HEK293 (cell line): ENCODE measurements around the gene MAP2.

Experiments
- CTCF ChIA-PET: fragments of 350-600 bp; formaldehyde crosslinking; extraction: SDS; loops from one replicate; lab custom pipeline; 2021; ENCODE audit warnings: antibody characterized with exemption; lab: Yijun Ruan, JAX
- POLR2A ChIA-PET: fragments of 300-600 bp; formaldehyde crosslinking; extraction: SDS; loops from one replicate; lab custom pipeline; 2020; ENCODE audit warnings: antibody characterized with exemption, inconsistent platforms; lab: Yijun Ruan, JAX
- H3K27ac ChIP-seq: fragments of 200-500 bp; sonication (Bioruptor generic); 2 replicates; pipeline ENCODE4 v1.5.1; 2014; ENCODE audit warnings: low read depth, low read length, control low read depth, inconsistent platforms; ENCODE audit errors: extremely low read depth
- H3K36me3 ChIP-seq, 2 experiments: fragments of 200-500 bp in 1 of 2; sonication (Bioruptor generic) in 1 of 2; 1 replicate in 1 of 2; 2 replicates in 1 of 2; pipeline ENCODE4 v1.5.1; 2014 to 2017; ENCODE audit warnings: inconsistent platforms in 2 of 2, low read length in 2 of 2; ENCODE audit not compliant: control insufficient read depth in 2 of 2, insufficient read depth in 1 of 2
- H3K4me1 ChIP-seq: fragments of 200-500 bp; sonication (Bioruptor generic); 2 replicates; pipeline ENCODE4 v1.5.1; 2014; ENCODE audit warnings: mild to moderate bottlenecking, low read length, inconsistent platforms; ENCODE audit not compliant: control insufficient read depth, insufficient read depth
- H3K4me3 ChIP-seq: 2 replicates; pipeline ENCODE4 v1.5.1; 2011; ENCODE audit warnings: low read depth, mild to moderate bottlenecking, control low read depth, low read length, moderate library complexity
- H3K9me3 ChIP-seq: fragments of 200-500 bp; sonication (Bioruptor generic); 2 replicates; pipeline ENCODE4 v1.5.1; 2014; ENCODE audit warnings: low read depth, low read length, inconsistent platforms; ENCODE audit not compliant: control insufficient read depth, insufficient read depth
- BCL11B ChIP-seq: fragments of 450-650 bp; formaldehyde crosslinking; IDR thresholded peaks from 2 replicates; pipeline ENCODE4 v1.5.1; 2016; ENCODE audit warnings: low read depth, missing biosample characterization, missing genetic modification characterization
- SCRT1 ChIP-seq: fragments of 450-650 bp; formaldehyde crosslinking; IDR thresholded peaks from 2 replicates; pipeline ENCODE4 v1.5.1; 2016; ENCODE audit warnings: missing biosample characterization, missing genetic modification characterization, borderline replicate concordance
- SCRT2 ChIP-seq: fragments of 450-650 bp; formaldehyde crosslinking; IDR thresholded peaks from 2 replicates; pipeline ENCODE4 v1.5.1; 2016; ENCODE audit warnings: missing biosample characterization, missing genetic modification characterization
- SETDB1 ChIP-seq: IDR thresholded peaks from one replicate; pipeline ENCODE4 v1.6.1; 2017; ENCODE audit warnings: mild to moderate bottlenecking, low read length, moderate library complexity, mixed read lengths; ENCODE audit not compliant: insufficient read length
- SP2 ChIP-seq: fragments of 450-650 bp; formaldehyde crosslinking; IDR thresholded peaks from 2 replicates; pipeline ENCODE4 v1.5.1; 2016; ENCODE audit warnings: missing biosample characterization, missing genetic modification characterization
- YY1 ChIP-seq: fragments of 450-650 bp; formaldehyde crosslinking; IDR thresholded peaks from 2 replicates; pipeline ENCODE4 v1.5.1; 2018; ENCODE audit warnings: missing biosample characterization, missing genetic modification characterization
- ZBTB26 ChIP-seq: fragments of 450-650 bp; formaldehyde crosslinking; optimal IDR thresholded peaks from 2 replicates; pipeline ENCODE3; 2016; ENCODE audit warnings: missing biosample characterization, mild to moderate bottlenecking, missing genetic modification characterization
- ZFP69B ChIP-seq: fragments of 450-650 bp; formaldehyde crosslinking; IDR thresholded peaks from 2 replicates; pipeline ENCODE4 v1.5.1; 2016; ENCODE audit warnings: missing biosample characterization, missing genetic modification characterization
- ZNF114 ChIP-seq: fragments of 450-650 bp; formaldehyde crosslinking; IDR thresholded peaks from 2 replicates; pipeline ENCODE4 v1.5.0; 2017; ENCODE audit warnings: missing biosample characterization, missing genetic modification characterization
- ZNF169 ChIP-seq: fragments of 450-650 bp; formaldehyde crosslinking; IDR thresholded peaks from 2 replicates; pipeline ENCODE4 v1.5.1; 2016; ENCODE audit warnings: missing biosample characterization, missing genetic modification characterization
- ZNF202 ChIP-seq: fragments of 450-650 bp; formaldehyde crosslinking; IDR thresholded peaks from 2 replicates; pipeline ENCODE4 v1.5.1; 2016; ENCODE audit warnings: missing biosample characterization, missing genetic modification characterization, borderline replicate concordance
- ZNF311 ChIP-seq: fragments of 450-650 bp; formaldehyde crosslinking; IDR thresholded peaks from 2 replicates; pipeline ENCODE4 v1.5.1; 2017; ENCODE audit warnings: missing biosample characterization, missing genetic modification characterization, borderline replicate concordance
- ZNF324 ChIP-seq: fragments of 450-650 bp; formaldehyde crosslinking; IDR thresholded peaks from 2 replicates; pipeline ENCODE4 v1.5.1; 2016; ENCODE audit warnings: missing biosample characterization, missing genetic modification characterization
- ZNF416 ChIP-seq: fragments of 450-650 bp; formaldehyde crosslinking; IDR thresholded peaks from 2 replicates; pipeline ENCODE4 v1.5.1; 2016; ENCODE audit warnings: missing biosample characterization, missing genetic modification characterization
- ZNF433 ChIP-seq: fragments of 450-650 bp; formaldehyde crosslinking; IDR thresholded peaks from 2 replicates; pipeline ENCODE4 v1.5.1; 2016; ENCODE audit warnings: missing biosample characterization, missing genetic modification characterization, low read depth
- ZNF510 ChIP-seq: fragments of 450-650 bp; formaldehyde crosslinking; IDR thresholded peaks from 2 replicates; pipeline ENCODE4 v1.5.1; 2018; ENCODE audit warnings: mild to moderate bottlenecking, missing genetic modification characterization, missing biosample characterization; ENCODE audit not compliant: insufficient replicate concordance
- ZNF530 ChIP-seq: fragments of 450-650 bp; formaldehyde crosslinking; IDR thresholded peaks from 2 replicates; pipeline ENCODE4 v1.5.1; 2016; ENCODE audit warnings: low read depth, missing biosample characterization, missing genetic modification characterization
- ZNF548 ChIP-seq: fragments of 450-650 bp; formaldehyde crosslinking; IDR thresholded peaks from 2 replicates; pipeline ENCODE4 v1.5.1; 2016; ENCODE audit warnings: missing biosample characterization, missing genetic modification characterization
- ZNF558 ChIP-seq: fragments of 450-650 bp; formaldehyde crosslinking; IDR thresholded peaks from 2 replicates; pipeline ENCODE4 v1.5.1; 2016; ENCODE audit warnings: missing biosample characterization, missing genetic modification characterization
- ZNF561 ChIP-seq: fragments of 450-650 bp; IDR thresholded peaks from 2 replicates; pipeline ENCODE4 v1.5.1; 2018; ENCODE audit warnings: missing biosample characterization, missing genetic modification characterization, borderline replicate concordance
- ZNF585B ChIP-seq: fragments of 450-650 bp; formaldehyde crosslinking; IDR thresholded peaks from 2 replicates; pipeline ENCODE4 v1.5.1; 2016; ENCODE audit warnings: missing biosample characterization, missing genetic modification characterization
- ZNF654 ChIP-seq: fragments of 450-650 bp; formaldehyde crosslinking; IDR thresholded peaks from 2 replicates; pipeline ENCODE4 v1.5.1; 2016; ENCODE audit warnings: low read depth, missing biosample characterization, missing genetic modification characterization
- ZNF747 ChIP-seq: fragments of 450-650 bp; formaldehyde crosslinking; IDR thresholded peaks from 2 replicates; pipeline ENCODE4 v1.5.1; 2016; ENCODE audit warnings: missing biosample characterization, missing genetic modification characterization
- ZSCAN16 ChIP-seq: fragments of 450-650 bp; formaldehyde crosslinking; IDR thresholded peaks from 2 replicates; pipeline ENCODE4 v1.5.1; 2016; ENCODE audit warnings: missing biosample characterization, missing genetic modification characterization
- TF ChIP-seq, protein P1 (sequence below): fragments of 450-650 bp; formaldehyde crosslinking; IDR thresholded peaks from 2 replicates; pipeline ENCODE4; 2016; ENCODE audit warnings: missing biosample characterization, missing genetic modification characterization
- TF ChIP-seq, protein P2 (sequence below): fragments of 450-650 bp; formaldehyde crosslinking; conservative IDR thresholded peaks from 2 replicates; pipeline ENCODE4 v1.5.1; 2016; ENCODE audit warnings: low read depth, missing biosample characterization, missing genetic modification characterization
- TF ChIP-seq, protein P3 (sequence below): fragments of 450-650 bp; formaldehyde crosslinking; IDR thresholded peaks from 2 replicates; pipeline ENCODE4 v1.5.1; 2016; ENCODE audit warnings: missing biosample characterization, missing genetic modification characterization
- TF ChIP-seq, protein P4 (sequence below): fragments of 450-650 bp; formaldehyde crosslinking; IDR thresholded peaks from 2 replicates; pipeline ENCODE4 v1.5.1; 2017; ENCODE audit warnings: missing biosample characterization, missing genetic modification characterization

Gene MAP2

DNA sequence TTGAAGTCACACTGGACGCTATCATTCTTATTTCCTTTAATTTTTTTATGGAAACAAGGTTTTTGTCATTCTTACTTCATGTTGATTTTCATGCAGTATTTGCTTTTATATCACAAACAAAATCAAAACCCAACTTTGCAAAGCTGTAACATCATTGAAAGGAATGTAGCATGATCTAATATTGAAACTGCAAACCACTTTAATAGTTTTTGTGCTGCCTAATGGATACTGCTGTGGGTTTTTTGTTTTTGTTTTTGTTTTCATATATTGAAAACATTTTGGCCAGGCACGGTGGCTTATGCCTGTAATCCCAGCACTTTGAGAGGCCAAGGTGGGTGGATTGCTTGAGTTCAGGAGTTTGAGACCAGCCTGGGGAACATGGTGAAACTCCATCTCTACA is 81.6 kb downstream of the MAP2 start:
- POLR2A ChIA-PET, result no interaction called here
- H3K36me3 ChIP-seq, result no peaks in the 10 kb centered on the region
- H3K4me1 ChIP-seq, result peaks cover 13% of the 10 kb centered on the region
- H3K4me3 ChIP-seq, result no peak overlapping the region
- TF ChIP-seq ZNF202 (tag by site-specific recombination) (no peak), ZNF561 (tag by site-specific recombination) (no peak), SCRT1 (tag by site-specific recombination) (no peak), ZNF548 (tag by site-specific recombination) (no peak), ZNF585B (tag by site-specific recombination) (no peak), ZNF510 (no peak), ZFP69B (tag by site-specific recombination) (no peak), ZNF530 (no peak), SP2 (tag by site-specific recombination) (no peak), ZNF324 (tag by site-specific recombination) (no peak), SCRT2 (tag by site-specific recombination) (no peak), ZNF416 (tag by site-specific recombination) (no peak)
- no peaks in the 10 kb centered on the region for H3K9me3 ChIP-seq
- CTCF ChIA-PET, result no interaction called here
- no peak overlapping the region for H3K27ac ChIP-seq

DNA sequence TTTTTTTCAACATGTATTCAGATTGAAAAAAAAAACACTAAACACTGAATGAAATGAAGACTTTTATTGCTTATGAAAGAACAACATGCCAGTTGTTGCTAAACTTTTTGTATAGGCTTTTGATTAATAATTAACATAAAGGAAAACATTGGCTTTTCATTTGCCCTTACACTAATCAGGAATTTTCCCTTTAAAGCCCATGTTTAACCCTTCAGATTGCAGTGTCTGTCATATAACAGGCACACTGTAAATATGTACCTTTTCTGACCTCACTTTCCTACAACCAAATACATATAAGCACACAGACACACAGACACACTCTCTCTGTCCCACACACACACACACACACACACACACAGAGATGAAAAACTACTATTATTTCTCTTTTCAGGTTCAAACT is 84.4 kb downstream of the MAP2 start:
- TF ChIP-seq ZNF433 (tag by site-specific recombination) (no peak), ZSCAN16 (tag by site-specific recombination) (no peak), SCRT2 (tag by site-specific recombination) (no peak), YY1 (tag by site-specific recombination) (no peak), ZBTB26 (no peak), ZNF169 (no peak), ZNF558 (tag by site-specific recombination) (no peak), ZNF114 (tag by site-specific recombination) (no peak), SP2 (tag by site-specific recombination) (no peak), BCL11B (tag by site-specific recombination) (no peak), ZNF311 (tag by site-specific recombination) (no peak), ZNF654 (no peak), ZNF747 (no peak), ZNF416 (tag by site-specific recombination) (no peak), SETDB1 (no peak)
- TF ChIP-seq, protein P1, sequence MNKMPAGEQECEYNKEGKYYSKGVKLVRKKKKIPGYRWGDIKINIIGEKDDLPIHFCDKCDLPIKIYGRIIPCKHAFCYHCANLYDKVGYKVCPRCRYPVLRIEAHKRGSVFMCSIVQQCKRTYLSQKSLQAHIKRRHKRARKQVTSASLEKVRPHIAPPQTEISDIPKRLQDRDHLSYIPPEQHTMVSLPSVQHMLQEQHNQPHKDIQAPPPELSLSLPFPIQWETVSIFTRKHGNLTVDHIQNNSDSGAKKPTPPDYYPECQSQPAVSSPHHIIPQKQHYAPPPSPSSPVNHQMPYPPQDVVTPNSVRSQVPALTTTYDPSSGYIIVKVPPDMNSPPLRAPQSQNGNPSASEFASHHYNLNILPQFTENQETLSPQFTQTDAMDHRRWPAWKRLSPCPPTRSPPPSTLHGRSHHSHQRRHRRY (tag by site-specific recombination), result no peak
- TF ChIP-seq, protein P2, sequence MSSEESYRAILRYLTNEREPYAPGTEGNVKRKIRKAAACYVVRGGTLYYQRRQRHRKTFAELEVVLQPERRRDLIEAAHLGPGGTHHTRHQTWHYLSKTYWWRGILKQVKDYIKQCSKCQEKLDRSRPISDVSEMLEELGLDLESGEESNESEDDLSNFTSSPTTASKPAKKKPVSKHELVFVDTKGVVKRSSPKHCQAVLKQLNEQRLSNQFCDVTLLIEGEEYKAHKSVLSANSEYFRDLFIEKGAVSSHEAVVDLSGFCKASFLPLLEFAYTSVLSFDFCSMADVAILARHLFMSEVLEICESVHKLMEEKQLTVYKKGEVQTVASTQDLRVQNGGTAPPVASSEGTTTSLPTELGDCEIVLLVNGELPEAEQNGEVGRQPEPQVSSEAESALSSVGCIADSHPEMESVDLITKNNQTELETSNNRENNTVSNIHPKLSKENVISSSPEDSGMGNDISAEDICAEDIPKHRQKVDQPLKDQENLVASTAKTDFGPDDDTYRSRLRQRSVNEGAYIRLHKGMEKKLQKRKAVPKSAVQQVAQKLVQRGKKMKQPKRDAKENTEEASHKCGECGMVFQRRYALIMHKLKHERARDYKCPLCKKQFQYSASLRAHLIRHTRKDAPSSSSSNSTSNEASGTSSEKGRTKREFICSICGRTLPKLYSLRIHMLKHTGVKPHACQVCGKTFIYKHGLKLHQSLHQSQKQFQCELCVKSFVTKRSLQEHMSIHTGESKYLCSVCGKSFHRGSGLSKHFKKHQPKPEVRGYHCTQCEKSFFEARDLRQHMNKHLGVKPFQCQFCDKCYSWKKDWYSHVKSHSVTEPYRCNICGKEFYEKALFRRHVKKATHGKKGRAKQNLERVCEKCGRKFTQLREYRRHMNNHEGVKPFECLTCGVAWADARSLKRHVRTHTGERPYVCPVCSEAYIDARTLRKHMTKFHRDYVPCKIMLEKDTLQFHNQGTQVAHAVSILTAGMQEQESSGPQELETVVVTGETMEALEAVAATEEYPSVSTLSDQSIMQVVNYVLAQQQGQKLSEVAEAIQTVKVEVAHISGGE, result no peak
- TF ChIP-seq, protein P3, sequence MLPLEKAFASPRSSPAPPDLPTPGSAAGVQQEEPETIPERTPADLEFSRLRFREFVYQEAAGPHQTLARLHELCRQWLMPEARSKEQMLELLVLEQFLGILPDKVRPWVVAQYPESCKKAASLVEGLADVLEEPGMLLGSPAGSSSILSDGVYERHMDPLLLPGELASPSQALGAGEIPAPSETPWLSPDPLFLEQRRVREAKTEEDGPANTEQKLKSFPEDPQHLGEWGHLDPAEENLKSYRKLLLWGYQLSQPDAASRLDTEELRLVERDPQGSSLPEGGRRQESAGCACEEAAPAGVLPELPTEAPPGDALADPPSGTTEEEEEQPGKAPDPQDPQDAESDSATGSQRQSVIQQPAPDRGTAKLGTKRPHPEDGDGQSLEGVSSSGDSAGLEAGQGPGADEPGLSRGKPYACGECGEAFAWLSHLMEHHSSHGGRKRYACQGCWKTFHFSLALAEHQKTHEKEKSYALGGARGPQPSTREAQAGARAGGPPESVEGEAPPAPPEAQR (tag by site-specific recombination), result no peak
- TF ChIP-seq, protein P4, sequence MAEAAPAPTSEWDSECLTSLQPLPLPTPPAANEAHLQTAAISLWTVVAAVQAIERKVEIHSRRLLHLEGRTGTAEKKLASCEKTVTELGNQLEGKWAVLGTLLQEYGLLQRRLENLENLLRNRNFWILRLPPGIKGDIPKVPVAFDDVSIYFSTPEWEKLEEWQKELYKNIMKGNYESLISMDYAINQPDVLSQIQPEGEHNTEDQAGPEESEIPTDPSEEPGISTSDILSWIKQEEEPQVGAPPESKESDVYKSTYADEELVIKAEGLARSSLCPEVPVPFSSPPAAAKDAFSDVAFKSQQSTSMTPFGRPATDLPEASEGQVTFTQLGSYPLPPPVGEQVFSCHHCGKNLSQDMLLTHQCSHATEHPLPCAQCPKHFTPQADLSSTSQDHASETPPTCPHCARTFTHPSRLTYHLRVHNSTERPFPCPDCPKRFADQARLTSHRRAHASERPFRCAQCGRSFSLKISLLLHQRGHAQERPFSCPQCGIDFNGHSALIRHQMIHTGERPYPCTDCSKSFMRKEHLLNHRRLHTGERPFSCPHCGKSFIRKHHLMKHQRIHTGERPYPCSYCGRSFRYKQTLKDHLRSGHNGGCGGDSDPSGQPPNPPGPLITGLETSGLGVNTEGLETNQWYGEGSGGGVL (tag by site-specific recombination), result no peak
- ChIA-PET CTCF (no interaction called here), POLR2A (no interaction called here)
- no peaks in the 10 kb centered on the region for H3K36me3 ChIP-seq
- H3K27ac ChIP-seq, result no peak overlapping the region
- no peaks in the 10 kb centered on the region for H3K9me3 ChIP-seq
- no peak overlapping the region for H3K4me3 ChIP-seq
- no peaks in the 10 kb centered on the region for H3K4me1 ChIP-seq
